Colonic mucosa (tissue), 4 donors: ENCODE results near the gene TRIM15. TPM values are rescaled to one million over a fixed set of nuclear protein-coding genes. Genes with fewer than 3 reads are reported as not detected.
A peak's percentile ranks its signal among the peaks of the same experiment; 100 is the strongest.
"Not testable (repeated sequence)": the region's sequence is repeated elsewhere in the genome, so short reads cannot be mapped to it uniquely, and the experiment has no call there.

Source experiments
- DNase-seq: peaks from one replicate; pipeline ENCODE4 v3.0.0-alpha.2; 2020
- H3K27ac ChIP-seq: fragments of 200-600 bp; one replicate; pipeline ENCODE4 v1.8.0; 2021
- H3K27me3 ChIP-seq: fragments of 200-600 bp; one replicate; pipeline ENCODE4 v1.8.0; 2021
- H3K36me3 ChIP-seq: fragments of 200-600 bp; one replicate; pipeline ENCODE4 v1.8.0; 2021
- H3K4me1 ChIP-seq: fragments of 200-600 bp; one replicate; pipeline ENCODE4 v1.8.0; 2021; ENCODE audit warnings: mild to moderate bottlenecking
- H3K4me3 ChIP-seq: fragments of 200-600 bp; one replicate; pipeline ENCODE4 v1.8.0; 2021
- H3K9ac ChIP-seq, 2 donors: one replicate each; pipeline ENCODE4 v1.7.0; 2013; ENCODE audit warnings: control low read depth in 2 of 2, low read depth in 2 of 2, low read length in 2 of 2
- H3K9me3 ChIP-seq: fragments of 200-600 bp; one replicate; pipeline ENCODE4 v1.8.0; 2021
- intact Hi-C: fragments of 100-400 bp; cut with DNase I; formaldehyde crosslinking; loops from one replicate; pipeline ENCODE4 v1.14.1; 2022
- total RNA-seq, 2 donors: library from RNA; stranded (reverse); fragmentation: NEBNext Ultra II Directional in 1 of 2; extraction: Animal tissue kit (Norgen Biotek cat#: 25700) in 1 of 2; gene quantifications; one replicate each; pipeline ENCODE4 v1.2.1, GENCODE V29; 2021
- TF ChIP-seq, protein P1 (sequence below): fragments of 200-600 bp; IDR thresholded peaks from one replicate; pipeline ENCODE4 v1.8.0; 2022; ENCODE audit warnings: antibody characterized with exemption, mild to moderate bottlenecking
- donor health status: healthy.
- donor health status: DM: no; HTN: no; CAD: no.
- donor health status: DM: no; HTN: no; CAD: no.

Gene TRIM15
- total RNA-seq, 2 donors from 2014 or later, result 26.8 to 47.3 TPM

DNA sequence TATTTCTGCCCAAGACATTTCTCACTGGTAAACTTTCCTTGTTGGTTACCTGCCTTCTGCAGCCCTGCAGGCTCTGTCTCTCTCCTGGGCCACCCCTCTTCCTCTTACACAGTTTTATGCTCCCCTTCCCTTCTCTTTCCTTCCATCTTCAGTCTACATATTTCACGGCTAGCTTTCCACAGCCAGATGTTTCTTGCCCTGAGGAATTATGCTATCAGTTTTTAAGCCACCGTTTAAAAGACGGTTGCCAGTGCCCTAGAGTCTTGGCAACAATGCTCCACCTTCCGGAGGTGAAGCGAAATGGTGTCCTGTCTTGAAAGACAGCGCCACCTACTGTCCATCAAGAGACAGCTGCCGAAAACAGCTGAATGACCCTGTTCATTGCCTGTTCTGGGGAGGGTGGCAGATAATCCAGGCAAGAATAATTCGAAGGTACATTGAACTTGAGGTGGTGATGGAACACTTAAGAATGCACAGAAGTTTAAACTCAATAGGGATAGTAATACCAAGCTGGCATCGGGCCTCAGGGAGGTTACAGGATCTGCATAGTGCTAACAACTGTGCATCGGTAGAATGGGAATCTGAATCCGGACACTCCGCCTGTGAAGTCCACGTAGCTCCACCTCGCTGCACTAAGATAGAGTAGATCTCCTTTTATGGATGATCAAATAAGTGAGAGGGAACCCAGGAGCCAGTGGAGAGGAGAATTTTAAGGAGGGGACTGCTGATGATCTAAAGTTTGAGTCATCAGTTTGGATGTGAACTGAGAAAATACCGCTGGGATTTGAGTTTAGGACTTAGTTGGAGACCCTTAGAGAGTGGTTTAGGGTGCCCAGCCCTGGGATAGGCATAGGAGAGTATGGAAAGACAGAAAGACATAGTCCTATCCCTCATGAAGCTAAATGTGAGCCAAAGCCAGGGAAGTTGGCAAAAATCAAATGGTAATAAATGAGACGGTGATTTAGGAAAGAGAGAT is 32.2 kb upstream of the TRIM15 start:
- H3K9ac ChIP-seq, result peak overlapping the region in 1 of 2 donors; percentile 72
- peaks cover 6% of the 10 kb centered on the region for H3K4me1 ChIP-seq
- TF ChIP-seq, protein P1, sequence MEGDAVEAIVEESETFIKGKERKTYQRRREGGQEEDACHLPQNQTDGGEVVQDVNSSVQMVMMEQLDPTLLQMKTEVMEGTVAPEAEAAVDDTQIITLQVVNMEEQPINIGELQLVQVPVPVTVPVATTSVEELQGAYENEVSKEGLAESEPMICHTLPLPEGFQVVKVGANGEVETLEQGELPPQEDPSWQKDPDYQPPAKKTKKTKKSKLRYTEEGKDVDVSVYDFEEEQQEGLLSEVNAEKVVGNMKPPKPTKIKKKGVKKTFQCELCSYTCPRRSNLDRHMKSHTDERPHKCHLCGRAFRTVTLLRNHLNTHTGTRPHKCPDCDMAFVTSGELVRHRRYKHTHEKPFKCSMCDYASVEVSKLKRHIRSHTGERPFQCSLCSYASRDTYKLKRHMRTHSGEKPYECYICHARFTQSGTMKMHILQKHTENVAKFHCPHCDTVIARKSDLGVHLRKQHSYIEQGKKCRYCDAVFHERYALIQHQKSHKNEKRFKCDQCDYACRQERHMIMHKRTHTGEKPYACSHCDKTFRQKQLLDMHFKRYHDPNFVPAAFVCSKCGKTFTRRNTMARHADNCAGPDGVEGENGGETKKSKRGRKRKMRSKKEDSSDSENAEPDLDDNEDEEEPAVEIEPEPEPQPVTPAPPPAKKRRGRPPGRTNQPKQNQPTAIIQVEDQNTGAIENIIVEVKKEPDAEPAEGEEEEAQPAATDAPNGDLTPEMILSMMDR, result peak; percentile 97
- H3K4me3 ChIP-seq, result no peak overlapping the region
- intact Hi-C loops, result loop anchor here (2.0 kb wide), 1 partner anchor 26 kb away; no protein-coding TSS in a partner anchor
- no peaks in the 10 kb centered on the region for H3K36me3 ChIP-seq
- H3K9me3 ChIP-seq, result no peaks in the 10 kb centered on the region
- H3K27ac ChIP-seq, result peak overlapping the region; percentile 84
- no peaks in the 10 kb centered on the region for H3K27me3 ChIP-seq
- DNase-seq, result peak; percentile 78

DNA sequence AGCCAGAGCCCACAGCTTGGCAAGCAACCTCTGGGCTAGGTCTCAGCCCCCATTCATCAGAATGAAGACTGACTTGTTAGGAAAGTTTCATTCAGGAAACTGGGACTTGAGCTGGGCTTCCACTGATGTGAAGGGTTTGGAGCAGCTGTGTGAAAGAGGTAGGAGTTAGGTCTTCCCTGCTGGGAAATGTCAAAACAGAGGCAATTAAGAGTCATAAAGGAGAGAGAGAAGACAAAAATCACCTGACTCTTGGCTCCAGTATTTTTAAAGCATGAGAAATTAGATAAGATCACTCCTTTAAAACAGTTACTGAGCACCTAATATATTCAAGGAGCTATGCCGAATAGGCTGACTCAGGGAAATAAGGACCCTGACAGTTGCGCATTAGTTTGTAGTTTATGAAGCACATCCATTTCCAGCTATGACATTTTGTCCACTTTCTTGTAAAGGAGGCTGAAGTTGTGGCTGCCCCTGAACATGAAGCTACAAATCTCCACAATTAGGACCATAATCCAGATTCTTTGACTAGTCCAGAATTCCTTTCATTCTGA is 31.3 kb upstream of the TRIM15 start:
- intact Hi-C loops, result loop anchor here (2.0 kb wide), 1 partner anchor 27 kb away; no protein-coding TSS in a partner anchor
- Histone ChIP-seq H3K9me3 (no peaks in the 10 kb centered on the region), H3K27me3 (no peaks in the 10 kb centered on the region), H3K36me3 (no peaks in the 10 kb centered on the region), H3K4me1 (peaks cover 6% of the 10 kb centered on the region), H3K4me3 (no peak overlapping the region), H3K27ac (no peak overlapping the region), H3K9ac (no peak overlapping the region)
- DNase-seq, result no peak
- TF ChIP-seq, protein P1, result no peak

DNA sequence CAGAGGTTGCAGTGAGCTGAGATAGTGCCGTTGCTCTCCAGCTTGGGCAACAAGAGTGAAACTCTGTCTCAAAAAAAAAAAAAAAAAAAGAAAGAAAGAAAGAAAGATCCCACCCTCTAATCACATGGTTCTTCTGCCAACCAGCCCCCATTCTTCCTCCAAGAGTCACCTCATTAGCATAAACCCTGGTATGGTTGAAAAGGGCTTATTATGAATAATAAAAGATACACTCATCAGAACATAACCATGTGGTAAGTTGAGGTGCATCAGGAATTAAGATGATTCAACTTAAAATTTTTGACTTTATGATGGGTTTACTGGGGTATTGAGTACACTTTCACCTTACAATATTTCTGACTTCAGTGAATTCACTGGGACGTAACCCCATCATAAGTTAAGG is 28.2 kb upstream of the TRIM15 start:
- no peaks in the 10 kb centered on the region for H3K27me3 ChIP-seq
- DNase-seq, result peak; percentile 4
- H3K9ac ChIP-seq, result no peak overlapping the region
- no peaks in the 10 kb centered on the region for H3K36me3 ChIP-seq
- intact Hi-C loops, result loop anchor here (5.0 kb wide), 1 partner anchor 37 kb away; no protein-coding TSS in a partner anchor
- no peaks in the 10 kb centered on the region for H3K9me3 ChIP-seq
- peak overlapping the region; percentile 41 for H3K27ac ChIP-seq
- TF ChIP-seq, protein P1, result no peak
- no peak overlapping the region for H3K4me3 ChIP-seq
- peaks cover 6% of the 10 kb centered on the region for H3K4me1 ChIP-seq

DNA sequence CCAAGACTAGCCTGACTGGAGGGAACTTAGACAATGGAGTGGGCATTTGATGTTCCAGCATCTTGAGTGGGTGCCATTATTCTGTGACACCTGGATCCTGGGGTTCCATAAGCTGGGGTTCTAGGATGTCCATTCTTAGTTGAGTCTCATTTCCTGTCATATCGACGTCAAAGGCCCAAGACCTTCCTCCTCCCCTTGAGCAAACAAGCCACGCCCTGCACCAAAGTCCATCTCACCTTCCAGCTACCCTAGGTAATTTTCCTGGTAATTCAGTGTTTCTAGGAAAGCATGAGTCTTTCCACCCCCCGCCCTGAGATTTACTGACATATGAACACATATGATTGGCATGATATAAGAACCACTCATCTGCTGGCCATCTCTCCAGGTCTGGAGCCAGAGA is 27.6 kb upstream of the TRIM15 start, which contains the start of gene TRIM40:
Gene TRIM40, plus strand, starts transcription at position 384 of the 400 bp plus-strand sequence. CDS start 897 bp downstream, outside the sequence.
- TF ChIP-seq, protein P1, result no peak
- no peaks in the 10 kb centered on the region for H3K36me3 ChIP-seq
- H3K4me1 ChIP-seq, result peaks cover 1% of the 10 kb centered on the region
- peak within 1 kb of the TSS in 1 of 2 donors; percentile 5 for H3K9ac ChIP-seq
- peak within 1 kb of the TSS; percentile 41 for H3K27ac ChIP-seq
- no peaks in the 10 kb centered on the region for H3K27me3 ChIP-seq
- intact Hi-C loops, result loop anchor here (5.0 kb wide), 1 partner anchor 37 kb away; no protein-coding TSS in a partner anchor
- H3K9me3 ChIP-seq, result no peaks in the 10 kb centered on the region
- H3K4me3 ChIP-seq, result peak within 1 kb of the TSS; percentile 16
- peak; percentile 86 for DNase-seq

DNA sequence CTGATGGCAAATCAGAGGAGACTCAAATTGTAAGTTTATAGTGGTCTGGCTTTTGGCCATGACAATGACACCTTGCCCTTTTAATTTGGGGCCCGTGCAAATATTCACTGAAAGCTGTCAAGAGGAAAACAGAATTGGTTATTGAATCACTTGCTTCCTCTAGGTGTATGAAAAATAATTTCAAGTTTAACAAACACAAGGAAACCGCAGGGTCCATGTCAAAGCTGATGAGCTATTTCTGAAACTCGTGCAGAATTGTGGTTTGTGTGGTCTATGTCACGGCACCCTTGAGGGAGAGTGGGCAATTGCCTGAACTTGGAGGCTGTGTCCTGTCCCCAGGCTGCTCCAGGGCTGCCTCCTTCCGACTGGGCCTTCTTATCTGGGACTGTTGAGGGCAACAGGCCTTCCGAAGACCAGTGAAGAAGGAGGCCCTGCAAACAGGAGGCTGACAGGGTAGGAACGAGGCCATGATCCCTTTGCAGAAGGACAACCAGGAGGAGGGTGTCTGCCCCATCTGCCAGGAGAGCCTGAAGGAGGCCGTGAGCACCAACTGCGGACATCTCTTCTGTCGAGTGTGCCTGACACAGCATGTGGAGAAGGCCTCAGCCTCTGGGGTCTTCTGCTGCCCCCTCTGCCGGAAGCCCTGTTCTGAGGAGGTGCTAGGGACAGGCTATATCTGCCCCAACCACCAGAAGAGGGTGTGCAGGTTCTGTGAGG is 26.6 kb upstream of the TRIM15 start:
- Histone ChIP-seq H3K9ac (no peak overlapping the region), H3K4me1 (no peaks in the 10 kb centered on the region), H3K4me3 (peak overlapping the region; percentile 16), H3K27me3 (no peaks in the 10 kb centered on the region), H3K36me3 (no peaks in the 10 kb centered on the region), H3K9me3 (no peaks in the 10 kb centered on the region), H3K27ac (peak overlapping the region; percentile 41)
- DNase-seq, result peak; percentile 21
- TF ChIP-seq, protein P1, result no peak
- intact Hi-C loops, result loop anchor here (5.0 kb wide), 1 partner anchor 36 kb away; no protein-coding TSS in a partner anchor

DNA sequence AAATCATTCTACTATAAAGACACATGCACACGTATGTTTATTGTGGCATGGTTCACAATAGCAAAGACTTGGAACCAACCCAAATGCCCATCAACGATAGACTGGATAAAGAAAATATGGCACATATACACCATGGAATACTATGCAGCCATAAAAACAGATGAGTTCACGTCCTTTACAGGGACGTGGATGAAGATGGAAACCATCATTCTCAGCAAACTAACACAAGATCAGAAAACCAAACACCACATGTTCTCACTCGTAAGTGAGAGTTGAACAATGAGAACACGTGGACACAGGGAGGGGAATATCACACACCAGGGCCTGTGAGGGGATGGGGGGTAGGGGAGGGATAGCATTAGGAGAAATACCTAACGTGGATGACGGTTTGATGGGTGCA is 23.1 kb upstream of the TRIM15 start:
- H3K4me1 ChIP-seq, DNase-seq, H3K9ac ChIP-seq, intact Hi-C loops, H3K9me3 ChIP-seq, H3K36me3 ChIP-seq, H3K4me3 ChIP-seq, H3K27ac ChIP-seq, H3K27me3 ChIP-seq: not testable (repeated sequence)
